Measurements from ENCODE around the gene HPSE2.

The HPSE2 gene

DNA sequence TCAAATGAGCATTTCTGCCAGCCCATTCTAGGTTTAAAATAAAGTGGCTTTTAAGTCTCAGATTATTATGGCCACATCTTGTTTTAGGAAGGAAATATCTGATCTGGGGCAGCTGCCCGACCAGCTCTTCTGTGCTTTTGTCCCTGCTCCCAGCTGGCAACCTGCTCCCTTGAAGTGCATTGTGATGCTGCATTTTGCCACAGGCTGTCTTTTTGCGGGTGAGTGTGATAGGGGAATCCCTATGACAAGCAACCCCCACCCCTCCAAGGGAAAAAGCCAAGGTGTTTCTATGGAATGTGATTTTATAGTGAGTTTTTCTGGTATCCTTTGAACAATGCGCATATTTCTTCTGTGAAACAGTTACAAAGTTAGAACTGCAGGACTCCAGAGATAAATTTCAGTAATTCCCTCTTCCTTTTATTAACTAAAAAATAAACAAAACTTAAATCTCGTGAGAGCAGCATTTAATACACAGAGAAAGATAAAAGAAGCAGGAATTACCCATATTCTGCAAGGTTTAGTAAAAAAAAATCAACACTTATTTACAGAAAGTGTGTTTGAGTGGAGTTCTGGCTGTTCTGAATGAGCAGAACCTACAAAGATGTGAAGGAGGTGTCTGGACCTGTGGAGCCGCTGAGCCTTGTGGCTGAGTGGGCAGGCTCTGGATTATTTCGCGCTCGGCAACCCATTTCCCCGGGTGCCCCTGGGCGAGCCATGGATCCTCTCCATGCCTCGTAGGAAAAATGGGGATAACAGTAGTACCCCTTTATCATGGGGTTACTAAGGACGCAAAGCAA is 778.8 kb downstream of the HPSE2 start:
- H3K27ac ChIP-seq, result no peak overlapping the region
- TF ChIP-seq ZFX (IDR thresholded peaks at IDR 0.05), result no peak
- TF ChIP-seq, protein P1, sequence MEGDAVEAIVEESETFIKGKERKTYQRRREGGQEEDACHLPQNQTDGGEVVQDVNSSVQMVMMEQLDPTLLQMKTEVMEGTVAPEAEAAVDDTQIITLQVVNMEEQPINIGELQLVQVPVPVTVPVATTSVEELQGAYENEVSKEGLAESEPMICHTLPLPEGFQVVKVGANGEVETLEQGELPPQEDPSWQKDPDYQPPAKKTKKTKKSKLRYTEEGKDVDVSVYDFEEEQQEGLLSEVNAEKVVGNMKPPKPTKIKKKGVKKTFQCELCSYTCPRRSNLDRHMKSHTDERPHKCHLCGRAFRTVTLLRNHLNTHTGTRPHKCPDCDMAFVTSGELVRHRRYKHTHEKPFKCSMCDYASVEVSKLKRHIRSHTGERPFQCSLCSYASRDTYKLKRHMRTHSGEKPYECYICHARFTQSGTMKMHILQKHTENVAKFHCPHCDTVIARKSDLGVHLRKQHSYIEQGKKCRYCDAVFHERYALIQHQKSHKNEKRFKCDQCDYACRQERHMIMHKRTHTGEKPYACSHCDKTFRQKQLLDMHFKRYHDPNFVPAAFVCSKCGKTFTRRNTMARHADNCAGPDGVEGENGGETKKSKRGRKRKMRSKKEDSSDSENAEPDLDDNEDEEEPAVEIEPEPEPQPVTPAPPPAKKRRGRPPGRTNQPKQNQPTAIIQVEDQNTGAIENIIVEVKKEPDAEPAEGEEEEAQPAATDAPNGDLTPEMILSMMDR (conservative IDR thresholded peaks at IDR 0.05), result no peak

DNA sequence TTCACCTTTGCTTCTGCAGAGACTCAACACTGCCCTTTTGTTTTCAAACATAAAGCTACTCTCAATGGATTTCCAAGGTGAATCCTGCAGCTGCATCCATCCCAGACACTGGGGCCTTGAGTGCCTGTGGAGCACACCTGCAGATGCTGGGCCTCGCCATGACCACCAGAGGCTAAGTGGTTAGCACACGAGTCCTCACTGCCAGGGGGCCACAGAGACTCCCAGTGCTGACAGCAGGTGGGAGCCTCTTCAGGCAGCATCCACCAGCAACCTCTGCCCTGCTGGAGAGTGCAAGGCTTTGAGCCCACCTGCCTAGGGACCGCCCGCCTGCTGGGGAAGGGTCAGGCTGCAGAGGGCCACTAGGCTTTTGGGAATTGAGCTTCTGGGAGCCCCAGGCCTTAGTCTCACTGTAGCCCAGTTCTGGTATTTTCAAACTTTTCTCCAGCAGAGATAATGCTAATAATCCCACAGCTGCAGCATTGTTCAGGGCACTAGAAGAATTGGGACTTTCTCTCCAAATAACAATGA is 779.5 kb downstream of the HPSE2 start:
- no peak overlapping the region for H3K27ac ChIP-seq
- TF ChIP-seq, protein P1 (conservative IDR thresholded peaks at IDR 0.05), result no peak
- no peak for TF ChIP-seq ZFX (IDR thresholded peaks at IDR 0.05)

DNA sequence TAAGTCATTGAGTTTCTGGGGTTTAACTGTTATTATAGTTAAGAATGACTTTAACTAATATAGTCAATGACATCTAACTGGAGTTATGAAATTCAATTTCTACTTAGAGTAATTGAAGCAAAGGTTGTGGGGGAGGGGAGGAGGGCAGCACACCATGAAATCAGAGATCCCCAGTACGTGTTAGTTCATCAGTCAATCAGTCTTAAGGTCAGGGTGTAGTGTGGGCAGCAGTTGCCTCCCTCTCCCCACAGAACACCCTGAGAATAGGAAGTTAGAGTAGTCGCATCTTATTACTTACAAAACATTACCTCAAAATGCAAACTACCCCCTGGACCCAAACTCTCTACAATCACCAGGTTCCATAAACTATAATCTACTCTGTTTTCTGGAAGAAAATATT is 781.9 kb downstream of the HPSE2 start:
- H3K27ac ChIP-seq, result no peak overlapping the region
- no peak for TF ChIP-seq ZFX (IDR thresholded peaks at IDR 0.05)
- TF ChIP-seq, protein P1 (conservative IDR thresholded peaks at IDR 0.05), result no peak

DNA sequence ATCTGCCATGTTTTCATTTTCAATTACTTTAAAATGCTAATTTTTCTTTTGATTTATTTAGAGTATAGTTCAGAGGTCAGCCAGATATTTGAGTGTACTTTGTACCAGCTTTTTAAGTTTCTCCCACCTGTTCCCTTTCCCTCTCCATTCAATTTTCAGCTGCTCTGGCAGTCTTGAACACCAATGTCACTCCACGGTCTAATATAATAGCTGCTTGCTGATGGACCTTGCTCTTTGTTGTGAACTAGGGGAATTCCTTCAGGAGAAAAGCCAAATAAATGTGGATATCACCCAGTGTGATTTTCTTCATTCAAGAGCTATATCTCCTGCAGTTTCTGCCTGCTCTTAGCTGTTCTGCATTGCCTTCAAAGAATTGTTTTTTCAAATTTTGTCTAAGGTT is 785.0 kb downstream of the HPSE2 start:
- no peak overlapping the region for H3K27ac ChIP-seq
- TF ChIP-seq ZFX (IDR thresholded peaks at IDR 0.05), result no peak
- TF ChIP-seq, protein P1 (conservative IDR thresholded peaks at IDR 0.05), result no peak

DNA sequence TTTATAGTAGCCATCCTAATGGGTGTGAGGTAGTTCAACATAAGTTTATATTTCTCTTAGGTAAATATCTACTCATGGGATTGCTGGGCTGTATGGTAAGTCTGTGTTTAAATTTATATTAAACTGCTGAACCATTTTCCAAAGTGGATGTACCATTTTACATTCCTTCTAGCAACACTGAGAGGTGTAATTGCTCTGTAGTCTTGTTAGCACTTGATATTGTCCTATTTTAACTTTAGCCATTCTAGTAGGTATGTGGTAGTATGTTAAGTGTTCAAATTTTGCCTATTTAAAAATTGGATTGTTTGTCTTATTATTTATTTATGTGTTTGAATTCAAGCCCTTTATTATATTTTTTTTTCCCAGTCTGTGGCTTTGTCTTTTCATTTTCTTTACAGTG is 786.4 kb downstream of the HPSE2 start:
- no peak for TF ChIP-seq ZFX (IDR thresholded peaks at IDR 0.05)
- TF ChIP-seq, protein P1 (conservative IDR thresholded peaks at IDR 0.05), result no peak
- H3K27ac ChIP-seq, result no peak overlapping the region

DNA sequence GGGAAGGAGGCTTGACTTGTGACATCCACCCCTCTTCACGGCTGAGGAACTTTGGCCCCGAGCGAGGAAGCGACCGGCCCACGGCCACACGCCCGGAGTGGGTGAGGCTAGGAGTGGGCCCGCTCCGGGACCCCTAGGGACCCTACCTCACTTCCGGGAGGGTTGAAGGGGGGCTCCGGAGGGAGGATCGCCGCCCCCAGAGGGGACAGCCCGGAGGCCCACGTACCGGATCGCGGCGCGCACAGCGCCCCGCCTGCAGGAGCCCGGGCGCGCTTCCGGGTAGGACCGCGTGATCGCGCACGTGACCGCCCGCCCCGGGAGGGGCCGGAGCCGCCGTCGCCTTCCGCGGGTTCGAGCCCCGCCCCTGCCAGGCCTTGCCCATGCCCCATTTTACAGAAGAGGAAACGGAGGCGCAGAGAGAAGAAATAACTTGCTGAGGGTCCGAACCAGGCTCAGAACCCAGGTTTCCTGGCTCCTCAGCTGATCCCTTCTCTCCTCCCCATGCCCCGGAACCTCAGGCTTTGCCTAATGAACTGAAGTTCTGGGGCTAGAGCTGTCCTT is 788.9 kb downstream of the HPSE2 start, which contains the start of gene HPS1:
Gene HPS1 (minus strand): TSS at position 275 of the 561 bp plus-strand sequence. CDS start 3,695 bp downstream, outside the sequence.
- peak; percentile 66 for TF ChIP-seq ZFX (IDR thresholded peaks at IDR 0.05)
- TF ChIP-seq, protein P1 (conservative IDR thresholded peaks at IDR 0.05), result peak; percentile 12
- H3K27ac ChIP-seq, result peak within 1 kb of the TSS; percentile 74

DNA sequence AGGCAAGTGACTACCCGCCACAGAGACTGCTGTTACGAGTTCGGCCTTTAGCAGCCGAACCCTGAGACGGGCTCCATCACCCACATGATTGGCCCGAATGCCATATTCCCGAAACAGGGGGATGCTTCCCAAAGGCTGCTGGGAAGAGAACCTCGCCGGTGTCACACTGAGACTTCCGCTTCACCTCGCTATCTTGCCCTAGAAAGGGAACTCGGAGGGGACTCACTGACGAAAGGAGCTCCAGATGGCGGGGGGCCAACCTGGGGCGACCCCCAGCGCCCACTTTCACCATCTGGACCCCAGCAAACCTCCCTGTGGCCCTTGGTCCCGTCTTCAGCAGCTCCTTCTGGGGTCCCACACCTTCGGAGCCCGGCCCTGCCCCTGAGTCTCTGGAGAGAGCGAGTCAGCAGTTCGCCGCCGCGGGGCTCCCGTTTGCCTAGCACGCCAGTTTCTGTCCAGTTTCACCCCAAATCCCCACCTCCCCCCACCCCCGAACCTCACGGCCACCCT is 789.4 kb downstream of the HPSE2 start:
- no peak for TF ChIP-seq ZFX (IDR thresholded peaks at IDR 0.05)
- TF ChIP-seq, protein P1 (conservative IDR thresholded peaks at IDR 0.05), result no peak
- peak overlapping the region; percentile 74 for H3K27ac ChIP-seq

Data from C4-2B (cell line).